Uterus (tissue), 4 donors: ENCODE results near the gene CAMK2G. TPM values are rescaled to one million over a fixed set of nuclear protein-coding genes. Genes with fewer than 3 reads are reported as not detected.
A peak's percentile ranks its signal among the peaks of the same experiment; 100 is the strongest.

Source experiments
- DNase-seq, 2 donors: peaks; one replicate each; pipeline ENCODE4 v3.0.0-alpha.2; 2019 to 2020
- H3K27ac ChIP-seq, 2 donors: fragments of 200-600 bp; sonication (generic); 1 replicate in 1 of 2; 2 replicates in 1 of 2; pipeline ENCODE4 v1.5.1; 2016 to 2018
- H3K27me3 ChIP-seq, 2 donors: fragments of 200-600 bp; sonication (generic); one replicate each; pipeline ENCODE4 v1.5.1; 2018 to 2019; ENCODE audit warnings: control low read depth in 1 of 2
- H3K36me3 ChIP-seq, 2 donors: fragments of 200-600 bp; sonication (generic); one replicate each; pipeline ENCODE4 v1.5.1; 2019; ENCODE audit warnings: control low read depth in 1 of 2
- H3K4me1 ChIP-seq, 2 donors: fragments of 200-600 bp; sonication (generic); one replicate each; pipeline ENCODE4 v1.5.1; 2018 to 2019; ENCODE audit warnings: control low read depth in 1 of 2
- H3K4me3 ChIP-seq, 2 donors: fragments of 200-600 bp; sonication (generic); 1 replicate in 1 of 2; 2 replicates in 1 of 2; pipeline ENCODE4 v1.5.1; 2018 to 2019; ENCODE audit warnings: mild to moderate bottlenecking in 1 of 2
- H3K9me3 ChIP-seq, 2 donors: fragments of 200-600 bp; sonication (generic); one replicate each; pipeline ENCODE4 v1.5.1; 2019; ENCODE audit warnings: control low read depth in 1 of 2
- CTCF ChIP-seq, 4 experiments: fragments of 200-600 bp in 2 of 4; fragments of 450-650 bp in 2 of 4; sonication (generic) in 2 of 4; IDR thresholded peaks; one replicate each; pipeline ENCODE4 v1.5.1; 2016 to 2019; ENCODE audit warnings: antibody characterized with exemption in 4 of 4, mild to moderate bottlenecking in 2 of 4, moderate library complexity in 1 of 4
- POLR2A ChIP-seq, 2 donors: fragments of 450-650 bp; IDR thresholded peaks; one replicate each; pipeline ENCODE4 v1.6.1; 2016; ENCODE audit warnings: antibody characterized with exemption in 2 of 2, mild to moderate bottlenecking in 1 of 2, moderate library complexity in 1 of 2
- intact Hi-C: fragments of 100-400 bp; cut with DNase I; formaldehyde crosslinking; loops from one replicate; pipeline ENCODE4 v1.15.1; 2023; ENCODE audit warnings: low total_unique reads
- total RNA-seq, 4 donors: library from RNA; depleted of rRNA in 3 of 4; stranded (reverse); fragments of >200 nt in 3 of 4; gene quantifications; one replicate each; pipeline versions ENCODE4 v1.1.0 to v1.2.4, GENCODE V29; 2014 to 2023
- donor health status: DM: yes; HTN: yes; CAD: no.

The CAMK2G gene
- total RNA-seq, 4 donors from 2014 or later, result 17.9 to 79.9 (median 40.0) TPM

GRCh38 chr10:73873142-73873837, 1.1 kb downstream of the CAMK2G start:
- intact Hi-C loops, result no loop called here

GRCh38 chr10:73872190-73872710, 2.1 kb downstream of the CAMK2G start:
- H3K27ac ChIP-seq, result peak overlapping the region; percentile 29 to 39
- H3K4me1 ChIP-seq, result peaks cover 3 to 10% of the 10 kb centered on the region in 2 donors
- no peak for DNase-seq
- no peaks in the 10 kb centered on the region for H3K27me3 ChIP-seq
- peak in 3 of 4 experiments; percentile 11 to 35 (median 24) for TF ChIP-seq CTCF (IDR thresholded peaks at IDR 0.05)
- no peak for TF ChIP-seq POLR2A (IDR thresholded peaks at IDR 0.05)
- H3K4me3 ChIP-seq, result no peak overlapping the region
- no peaks in the 10 kb centered on the region for H3K9me3 ChIP-seq
- intact Hi-C loops, result no loop called here
- no peaks in the 10 kb centered on the region for H3K36me3 ChIP-seq

More at GRCh38 chr10:73873142-73873837, 1.1 kb downstream of the CAMK2G start:
- DNase-seq, result no peak
- Histone ChIP-seq H3K36me3 (no peaks in the 10 kb centered on the region), H3K9me3 (no peaks in the 10 kb centered on the region), H3K4me1 (peaks cover 3 to 10% of the 10 kb centered on the region in 2 donors), H3K27ac (peak overlapping the region; percentile 52 to 66), H3K4me3 (peak overlapping the region; percentile 63 to 96), H3K27me3 (no peaks in the 10 kb centered on the region)
- TF ChIP-seq POLR2A (IDR thresholded peaks at IDR 0.05) (no peak), CTCF (IDR thresholded peaks at IDR 0.05) (no peak)

- no peak overlapping the region for H3K4me3 ChIP-seq
- peak overlapping the region; percentile 29 to 39 for H3K27ac ChIP-seq
- no peaks in the 10 kb centered on the region for H3K27me3 ChIP-seq
- intact Hi-C loops, result no loop called here
- H3K9me3 ChIP-seq, result no peaks in the 10 kb centered on the region
- TF ChIP-seq CTCF (IDR thresholded peaks at IDR 0.05), result no peak
- no peak for TF ChIP-seq POLR2A (IDR thresholded peaks at IDR 0.05)
- H3K4me1 ChIP-seq, result peaks cover 3 to 10% of the 10 kb centered on the region in 2 donors
- DNase-seq, result no peak
- no peaks in the 10 kb centered on the region for H3K36me3 ChIP-seq
These were observed 2.8 kb downstream of the CAMK2G start for GRCh38 chr10:73871295-73872189.

GRCh38 chr10:73868655-73869195, 5.6 kb downstream of the CAMK2G start:
- intact Hi-C loops, result no loop called here
- no peaks in the 10 kb centered on the region for H3K36me3 ChIP-seq
- no peak for TF ChIP-seq CTCF (IDR thresholded peaks at IDR 0.05)
- no peak for TF ChIP-seq POLR2A (IDR thresholded peaks at IDR 0.05)
- H3K4me3 ChIP-seq, result no peak overlapping the region
- DNase-seq, result no peak
- H3K27ac ChIP-seq, result peak overlapping the region in 1 of 2 donors; percentile 65
- no peaks in the 10 kb centered on the region for H3K9me3 ChIP-seq
- H3K4me1 ChIP-seq, result peaks cover 3% of the 10 kb centered on the region in 2 donors
- H3K27me3 ChIP-seq, result no peaks in the 10 kb centered on the region
